NT2/D1 (cell line): Measurements from ENCODE around the gene TIAM1.

Experiments
- DNase-seq: peaks from one replicate; pipeline ENCODE4 v3.0.0-alpha.2; 2011; ENCODE audit warnings: low read depth, low spot score
- H3K27me3 ChIP-seq: 2 replicates; pipeline ENCODE4 v1.6.0; 2011; ENCODE audit warnings: mild to moderate bottlenecking; ENCODE audit not compliant: insufficient read length, insufficient read depth
- H3K36me3 ChIP-seq: 2 replicates; pipeline ENCODE4 v1.6.1; 2011; ENCODE audit warnings: mild to moderate bottlenecking, low read length, mixed read lengths; ENCODE audit not compliant: insufficient read depth, insufficient read length
- H3K4me1 ChIP-seq: 2 replicates; pipeline ENCODE4 v1.5.1; 2011; ENCODE audit not compliant: insufficient read depth, insufficient read length
- H3K4me3 ChIP-seq: 2 replicates; pipeline ENCODE4 v1.5.1; 2011; ENCODE audit warnings: low read depth; ENCODE audit not compliant: insufficient read length
- H3K9ac ChIP-seq: 2 replicates; pipeline ENCODE4 v1.6.0; 2011; ENCODE audit warnings: low read depth; ENCODE audit not compliant: insufficient read length
- H3K9me3 ChIP-seq: 2 replicates; pipeline ENCODE4 v1.5.1; 2011; ENCODE audit warnings: mild to moderate bottlenecking, low read length; ENCODE audit not compliant: insufficient read depth
- SUZ12 ChIP-seq: IDR thresholded peaks from 2 replicates; pipeline ENCODE4 v1.6.1; 2011; ENCODE audit not compliant: insufficient read length, insufficient read depth; ENCODE audit errors: extremely low read depth
- YY1 ChIP-seq: IDR thresholded peaks from 2 replicates; pipeline ENCODE4 v1.6.1; 2011; ENCODE audit not compliant: insufficient read length, insufficient read depth
- ZNF274 ChIP-seq: IDR thresholded peaks from 2 replicates; pipeline ENCODE4 v1.6.1; 2011; ENCODE audit warnings: mild to moderate bottlenecking, low read depth, low read length

Gene TIAM1

GRCh38 chr21:31337996-31338907 lies 5.8 kb downstream of the TIAM1 start:
- no peak overlapping the region for H3K9ac ChIP-seq
- H3K4me1 ChIP-seq = peaks cover 5% of the 10 kb centered on the region
- H3K36me3 ChIP-seq = peaks cover 29% of the 10 kb centered on the region
- TF ChIP-seq SUZ12 (no peak), YY1 (no peak), ZNF274 (no peak)
- no peak for DNase-seq
- no peak overlapping the region for H3K4me3 ChIP-seq
- H3K27me3 ChIP-seq = peaks cover 3% of the 10 kb centered on the region
- H3K9me3 ChIP-seq = no peaks in the 10 kb centered on the region

- H3K4me1 ChIP-seq = peaks cover 5% of the 10 kb centered on the region
Observed at GRCh38 chr21:31337086-31337485, 7.0 kb downstream of the TIAM1 start.

GRCh38 chr21:31336739-31337040 lies 7.4 kb downstream of the TIAM1 start:
- Histone ChIP-seq H3K9ac (no peak overlapping the region), H3K27me3 (no peaks in the 10 kb centered on the region), H3K9me3 (0 out of 2 replicates have a peak, but pooled peaks cover 1% of the 10 kb centered on the region), H3K4me3 (no peak overlapping the region), H3K36me3 (peaks cover 29% of the 10 kb centered on the region), H3K4me1 (peaks cover 5% of the 10 kb centered on the region)
- TF ChIP-seq YY1 (no peak), SUZ12 (no peak), ZNF274 (no peak)
- no peak for DNase-seq

More at GRCh38 chr21:31337086-31337485, 7.0 kb downstream of the TIAM1 start:
- H3K27me3 ChIP-seq = no peaks in the 10 kb centered on the region
- no peak overlapping the region for H3K9ac ChIP-seq
- DNase-seq = no peak
- peaks cover 29% of the 10 kb centered on the region for H3K36me3 ChIP-seq
- H3K4me3 ChIP-seq = no peak overlapping the region
- H3K9me3 ChIP-seq = no peaks in the 10 kb centered on the region
- no peak for TF ChIP-seq YY1
- no peak for TF ChIP-seq ZNF274
- TF ChIP-seq SUZ12 = no peak

- Histone ChIP-seq H3K36me3 (peaks cover 29% of the 10 kb centered on the region), H3K9me3 (peaks cover 7% of the 10 kb centered on the region), H3K4me3 (no peak overlapping the region), H3K27me3 (no peaks in the 10 kb centered on the region), H3K9ac (no peak overlapping the region), H3K4me1 (peaks cover 5% of the 10 kb centered on the region)
- DNase-seq = no peak
- TF ChIP-seq YY1 (no peak), ZNF274 (no peak), SUZ12 (no peak)
Observed at GRCh38 chr21:31335957-31336738, 7.9 kb downstream of the TIAM1 start.

- peaks cover 15% of the 10 kb centered on the region for H3K9me3 ChIP-seq
Observed at GRCh38 chr21:31334648-31335121, 9.4 kb downstream of the TIAM1 start.

GRCh38 chr21:31332525-31332924 lies 11.5 kb downstream of the TIAM1 start:
- peaks cover 15% of the 10 kb centered on the region for H3K9me3 ChIP-seq
- H3K36me3 ChIP-seq = peaks cover 28% of the 10 kb centered on the region
- peaks cover 5% of the 10 kb centered on the region for H3K4me1 ChIP-seq
- no peaks in the 10 kb centered on the region for H3K27me3 ChIP-seq
- TF ChIP-seq YY1 = no peak
- TF ChIP-seq ZNF274 = no peak
- no peak for TF ChIP-seq SUZ12
- no peak for DNase-seq
- no peak overlapping the region for H3K4me3 ChIP-seq
- H3K9ac ChIP-seq = no peak overlapping the region

More at GRCh38 chr21:31334648-31335121, 9.4 kb downstream of the TIAM1 start:
- no peaks in the 10 kb centered on the region for H3K27me3 ChIP-seq
- no peak for TF ChIP-seq YY1
- TF ChIP-seq SUZ12 = no peak
- TF ChIP-seq ZNF274 = no peak
- H3K4me3 ChIP-seq = no peak overlapping the region
- peaks cover 32% of the 10 kb centered on the region for H3K36me3 ChIP-seq
- no peak overlapping the region for H3K9ac ChIP-seq
- H3K4me1 ChIP-seq = peaks cover 5% of the 10 kb centered on the region
- no peak for DNase-seq

GRCh38 chr21:31331231-31331630 lies 12.8 kb downstream of the TIAM1 start:
- Histone ChIP-seq H3K4me3 (no peak overlapping the region), H3K27me3 (no peaks in the 10 kb centered on the region), H3K9me3 (peaks cover 15% of the 10 kb centered on the region), H3K36me3 (peaks cover 24% of the 10 kb centered on the region), H3K9ac (no peak overlapping the region), H3K4me1 (no peaks in the 10 kb centered on the region)
- DNase-seq = no peak
- TF ChIP-seq ZNF274 (no peak), SUZ12 (no peak), YY1 (no peak)
